ENCODE measurements around the gene SERPIND1.

SERPIND1 gene

DNA sequence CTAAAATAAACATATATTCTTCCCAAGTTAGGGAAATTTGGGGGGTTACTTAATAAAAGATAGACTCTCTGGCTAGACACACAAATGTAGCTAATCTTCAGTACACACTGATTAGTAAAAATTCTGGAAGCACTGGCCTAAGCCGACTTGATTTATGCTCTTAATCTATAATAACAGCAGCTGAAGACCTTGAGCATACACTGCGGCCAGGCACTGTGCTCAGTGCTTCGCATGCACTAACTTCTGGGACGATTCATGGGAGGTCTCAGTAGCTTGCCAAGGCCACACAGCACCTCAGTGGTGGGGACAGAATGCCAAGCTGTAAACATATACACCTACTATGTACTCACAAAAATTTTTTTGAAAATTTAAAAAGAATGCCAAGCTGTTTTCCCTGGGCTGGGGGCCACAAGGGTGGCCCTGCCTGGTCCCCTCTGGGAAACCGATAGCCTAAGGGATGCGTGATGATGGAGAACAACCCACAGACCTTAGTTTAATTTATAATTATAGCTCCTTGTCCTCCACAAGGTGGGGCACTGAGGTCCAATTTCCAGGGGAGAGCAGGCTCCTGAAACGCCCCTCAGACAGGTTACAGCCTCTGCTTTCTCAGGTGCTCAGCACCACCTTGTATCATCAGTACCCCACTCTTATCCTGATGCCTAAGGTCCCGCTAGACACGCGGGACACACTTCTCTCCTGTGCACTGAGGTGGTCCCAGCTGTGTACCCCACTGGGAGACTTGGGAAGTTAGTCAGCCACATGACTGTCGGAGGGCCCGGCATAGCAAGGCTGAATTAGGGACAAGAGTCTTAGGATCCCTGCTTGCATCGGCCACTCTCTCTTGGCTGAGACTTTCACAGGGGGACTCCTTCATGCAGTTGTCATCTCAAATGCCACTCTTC, 20.1 kb downstream of the SERPIND1 start:
- no peak for DNase-seq

DNA sequence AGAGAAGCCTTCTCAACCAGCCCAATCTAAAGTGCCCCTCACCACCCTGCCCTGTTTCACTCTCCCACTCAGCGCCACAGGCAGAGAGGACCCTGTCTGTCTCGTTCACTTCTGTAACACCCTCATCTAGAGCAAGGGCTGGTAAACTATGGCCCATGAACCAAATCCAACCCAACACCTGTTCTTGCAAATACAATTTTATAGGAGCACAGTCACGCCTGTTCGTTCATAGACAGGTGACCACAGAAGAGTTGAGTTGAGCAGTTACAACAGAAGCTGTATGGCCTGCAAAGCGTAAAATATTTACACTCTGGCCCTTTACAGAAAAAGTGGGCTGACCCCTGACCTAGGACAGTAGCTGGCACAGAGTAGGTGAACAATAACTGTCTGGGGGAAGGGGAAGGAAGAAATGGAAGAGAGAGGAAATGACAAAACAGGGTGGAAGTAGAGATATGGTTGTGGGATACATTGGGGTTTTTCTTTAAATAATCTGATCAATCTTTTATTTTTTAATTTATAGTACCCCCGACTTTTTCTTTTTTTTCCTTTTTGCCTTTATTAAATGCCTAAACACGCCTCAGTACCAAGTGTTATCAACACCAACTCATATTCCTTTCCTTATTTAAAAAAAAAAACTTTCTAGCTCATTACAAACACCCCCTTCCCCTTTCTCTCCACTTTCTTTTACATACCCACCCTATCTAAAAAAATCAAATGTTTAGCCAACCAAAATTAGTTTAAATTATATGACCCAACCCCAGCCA, 20.9 kb downstream of the SERPIND1 start:
- no peak for DNase-seq

DNA sequence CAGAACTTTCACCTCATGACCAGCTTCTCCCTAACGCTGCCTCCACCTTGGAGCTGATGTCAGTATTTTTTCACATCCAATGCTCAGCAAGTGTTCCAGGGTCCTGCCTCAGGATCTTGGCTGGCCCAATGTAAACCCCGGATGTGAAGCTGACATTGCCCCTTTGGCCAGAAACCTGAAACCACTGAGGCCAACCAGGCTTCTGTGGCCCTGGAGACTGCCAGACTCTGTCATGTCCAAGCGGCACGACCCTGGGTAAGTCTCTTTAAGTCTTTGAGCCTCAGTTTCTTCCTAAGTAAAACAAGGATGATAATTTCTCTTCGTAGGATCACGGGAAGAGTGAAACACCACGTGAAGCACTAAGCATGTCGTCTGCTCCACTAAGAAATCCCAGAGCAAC, 22.8 kb downstream of the SERPIND1 start:
- DNase-seq = no peak

DNA sequence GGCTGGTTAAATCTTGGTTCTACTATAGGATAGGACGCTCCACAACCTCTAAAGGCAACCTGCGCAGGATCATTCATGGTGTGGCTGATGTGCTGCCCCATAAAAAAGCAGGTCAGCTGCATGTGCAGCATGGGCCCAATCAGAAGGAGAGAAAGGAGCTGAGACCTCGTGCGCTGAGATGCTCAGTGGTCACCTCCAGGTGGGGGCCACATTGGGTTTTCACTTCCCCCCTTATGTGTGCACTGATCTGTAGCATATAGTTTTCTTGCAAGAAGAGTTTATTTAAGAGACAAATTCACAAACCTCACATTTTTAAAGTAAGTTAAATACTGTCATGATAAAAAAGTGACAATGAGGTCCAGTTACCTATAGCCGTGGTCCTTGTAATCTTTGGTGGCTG, 24.3 kb downstream of the SERPIND1 start:
- DNase-seq = no peak

DNA sequence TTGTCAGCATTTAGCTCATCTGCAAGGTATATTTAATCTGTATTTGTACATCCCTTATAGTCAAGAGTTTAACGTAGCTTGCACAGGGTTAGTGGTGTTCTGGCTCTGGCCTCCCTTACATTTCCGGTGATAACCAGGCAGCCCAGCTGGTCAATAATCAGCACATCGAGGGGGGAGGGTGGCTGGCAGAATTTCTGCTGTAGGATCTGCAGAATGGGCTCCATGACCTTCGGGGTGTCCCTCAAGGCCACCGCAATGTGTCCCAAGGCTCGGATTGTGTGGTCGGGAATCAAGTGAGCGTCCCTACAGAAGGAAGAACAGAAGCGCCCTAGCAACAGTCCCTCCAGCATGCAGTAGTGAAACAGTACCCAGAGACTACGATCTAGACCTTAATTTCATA, 25.1 kb downstream of the SERPIND1 start:
- no peak for DNase-seq

DNA sequence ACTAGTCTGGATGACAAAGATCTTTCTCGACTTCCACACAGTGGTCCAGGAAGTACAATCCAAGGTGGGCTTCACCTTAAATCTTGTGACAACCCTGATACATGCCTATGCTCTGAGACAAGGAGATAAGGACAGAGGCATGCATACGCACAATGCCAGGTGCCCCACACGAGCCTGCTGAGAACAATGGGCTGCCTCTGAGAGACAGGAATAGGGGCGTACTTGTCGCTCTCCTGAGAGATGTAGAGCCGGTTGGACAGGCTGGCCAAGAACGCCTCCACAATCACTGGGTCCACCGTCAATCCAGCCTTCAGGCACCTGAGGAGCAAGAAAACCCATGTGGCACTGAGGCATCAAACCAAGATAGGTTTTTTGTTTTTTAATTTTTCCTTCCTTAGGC, 25.5 kb downstream of the SERPIND1 start:
- no peak for DNase-seq

DNA sequence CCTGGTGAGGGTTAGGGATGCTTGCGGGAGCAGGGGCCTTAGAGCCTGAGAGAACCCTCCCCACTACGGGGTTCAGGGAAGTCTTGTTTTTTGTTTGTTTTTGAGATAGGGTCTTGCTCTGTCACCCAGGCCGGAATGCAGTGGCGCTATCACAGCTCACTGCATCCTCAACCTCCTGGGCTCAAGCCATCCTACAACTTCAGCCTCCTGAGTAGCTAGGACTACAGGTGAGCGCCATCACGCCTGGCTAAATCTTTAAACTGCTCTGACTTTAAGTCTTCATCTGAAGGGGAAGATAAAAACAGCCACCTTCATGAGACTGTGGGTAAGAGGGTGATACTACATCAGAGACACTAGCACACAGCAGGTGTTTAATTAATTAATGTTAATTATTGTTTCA, 28.5 kb downstream of the SERPIND1 start:
- DNase-seq = no peak

DNA sequence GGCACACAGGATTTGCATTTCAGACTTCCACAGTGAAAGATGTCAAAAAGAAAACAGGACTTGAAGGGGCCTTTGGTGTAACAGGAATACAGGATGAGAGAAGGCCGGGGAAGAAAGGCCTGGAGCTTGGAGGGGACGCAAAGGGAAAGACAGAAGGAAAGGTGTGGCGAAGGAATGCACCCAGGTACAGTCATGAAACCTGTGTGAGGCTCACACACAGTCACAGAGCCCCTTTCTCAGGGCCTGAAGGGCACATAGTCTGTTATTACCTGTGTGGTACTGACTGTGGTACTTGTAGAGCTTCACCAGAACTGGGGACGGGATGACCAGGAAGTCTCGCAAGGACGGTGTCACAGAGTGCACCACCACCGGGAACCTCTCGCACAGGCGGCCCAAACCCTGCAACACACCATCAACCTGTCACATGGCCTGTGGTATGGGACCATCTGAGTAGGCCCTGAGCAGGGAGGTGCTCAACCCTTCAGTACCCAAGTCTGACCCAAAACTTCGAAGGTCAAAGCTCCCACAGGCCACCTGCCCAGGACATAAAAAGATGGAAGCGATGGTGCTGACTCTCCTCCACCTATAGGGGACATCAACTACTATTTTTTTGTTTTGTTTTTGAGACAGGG, 29.1 kb downstream of the SERPIND1 start:
- DNase-seq = no peak

DNA sequence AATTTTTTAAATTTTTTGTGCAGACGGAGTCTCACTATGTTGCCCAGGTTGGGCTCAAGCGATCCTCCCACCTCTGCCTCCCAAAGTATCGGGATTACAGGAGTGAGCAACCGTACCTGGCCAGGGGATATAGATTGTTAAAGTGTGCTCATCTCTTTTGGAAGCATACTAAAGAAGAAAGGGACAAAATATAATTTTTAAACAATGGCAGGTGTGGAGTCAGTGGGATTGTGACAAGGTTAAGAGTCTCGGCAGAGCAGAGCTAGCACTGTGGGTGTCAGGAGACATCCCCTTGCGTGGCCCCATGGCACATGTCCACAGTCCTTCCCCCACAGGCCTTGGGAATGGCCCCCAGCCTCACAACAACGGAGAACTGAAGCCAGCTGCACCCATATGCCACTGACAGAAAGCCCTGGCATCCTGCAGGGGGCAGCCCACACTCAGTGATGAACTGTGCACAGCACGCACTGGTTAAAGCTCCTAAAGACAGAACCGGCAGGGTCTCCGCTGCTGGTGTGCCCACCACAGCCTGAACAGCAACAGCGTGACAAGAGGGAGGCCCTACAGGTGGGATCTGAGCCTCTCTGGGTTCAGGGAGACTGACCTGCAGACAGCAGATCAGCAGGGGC, 29.9 kb downstream of the SERPIND1 start:
- DNase-seq = no peak

DNA sequence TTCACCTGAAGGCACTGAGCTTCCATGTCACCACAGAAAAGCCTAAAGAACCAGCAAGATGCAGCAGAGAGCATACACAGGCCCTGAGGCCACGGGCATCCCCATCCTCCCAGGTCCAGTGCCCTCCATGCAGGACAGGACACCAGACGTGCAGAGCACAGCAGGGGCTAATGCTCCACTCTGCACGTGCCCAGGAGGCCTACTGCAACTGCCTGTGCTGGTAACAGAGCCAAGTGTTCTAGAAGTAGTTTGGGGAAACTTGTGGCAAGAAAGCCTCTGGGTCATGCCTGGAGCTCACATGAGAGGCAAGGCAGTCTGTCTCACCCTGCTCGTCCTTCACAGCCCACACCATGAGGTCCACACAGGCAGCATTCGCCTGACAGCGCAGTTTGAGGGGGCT, 30.7 kb downstream of the SERPIND1 start:
- no peak for DNase-seq

DNA sequence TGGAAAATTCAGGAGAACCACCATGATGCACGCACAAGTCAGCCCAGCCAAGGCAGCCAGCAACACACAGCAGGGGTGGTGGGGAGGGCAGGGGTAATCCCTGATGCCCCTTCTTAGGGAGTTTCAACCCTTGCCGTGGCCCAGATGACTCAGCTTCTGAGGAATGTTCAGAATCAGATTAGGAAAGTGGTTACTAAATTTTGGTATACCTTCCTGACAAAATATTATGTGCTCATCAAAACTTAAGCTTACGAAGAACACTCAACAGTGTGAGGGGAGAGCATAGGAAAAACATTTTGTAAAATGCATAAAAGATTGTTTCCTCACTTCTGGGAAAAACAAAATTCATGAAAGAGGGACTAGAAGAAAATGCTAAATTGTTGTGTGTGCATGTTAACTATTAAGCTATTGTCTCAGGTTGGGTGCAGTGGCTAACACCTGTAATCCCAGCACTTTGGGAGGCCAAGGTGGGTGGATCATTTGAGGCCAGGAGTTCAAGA, 32.1 kb downstream of the SERPIND1 start:
- no peak for DNase-seq

DNA sequence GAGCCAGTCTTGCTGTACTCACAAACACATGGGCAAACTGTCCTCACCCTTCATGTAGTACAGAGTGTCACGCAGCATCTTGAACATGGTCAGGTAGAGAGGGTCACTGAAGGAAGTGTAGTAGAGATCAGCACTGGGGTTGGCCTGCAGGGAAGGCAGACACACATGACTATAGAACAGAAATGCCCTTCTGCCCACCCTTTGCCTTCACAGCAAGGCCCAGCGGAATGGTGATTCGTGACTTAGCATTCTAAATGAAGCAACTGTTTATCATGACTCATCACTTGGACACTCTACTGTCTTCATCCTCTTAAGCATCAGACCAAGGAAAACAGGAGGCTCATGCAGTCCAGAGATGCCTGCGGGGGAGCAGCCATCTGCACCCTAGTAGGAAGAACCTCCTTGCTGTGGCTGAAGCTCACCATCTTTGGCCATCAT, 33.4 kb downstream of the SERPIND1 start:
- DNase-seq = peak; percentile 12 to 14

DNA sequence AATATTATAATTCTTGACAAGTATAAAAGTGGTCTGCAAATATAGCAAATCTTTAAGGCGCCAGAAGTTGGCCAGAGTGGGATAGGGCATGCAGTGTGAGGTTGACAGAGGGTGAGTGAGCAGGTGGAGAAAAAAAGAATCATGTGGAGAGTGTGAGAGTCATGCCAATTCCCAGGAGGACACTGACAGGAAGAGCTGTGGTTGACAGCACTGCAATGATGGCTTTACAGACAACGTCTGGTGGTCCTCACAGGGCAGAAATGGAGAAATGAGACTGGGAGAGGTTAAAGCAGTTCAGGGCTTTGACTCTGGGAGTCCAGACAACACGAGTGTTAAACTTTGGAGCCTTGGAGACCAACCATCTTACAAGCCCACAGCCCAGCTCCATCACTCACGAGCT, 34.9 kb downstream of the SERPIND1 start:
- no peak for DNase-seq

DNA sequence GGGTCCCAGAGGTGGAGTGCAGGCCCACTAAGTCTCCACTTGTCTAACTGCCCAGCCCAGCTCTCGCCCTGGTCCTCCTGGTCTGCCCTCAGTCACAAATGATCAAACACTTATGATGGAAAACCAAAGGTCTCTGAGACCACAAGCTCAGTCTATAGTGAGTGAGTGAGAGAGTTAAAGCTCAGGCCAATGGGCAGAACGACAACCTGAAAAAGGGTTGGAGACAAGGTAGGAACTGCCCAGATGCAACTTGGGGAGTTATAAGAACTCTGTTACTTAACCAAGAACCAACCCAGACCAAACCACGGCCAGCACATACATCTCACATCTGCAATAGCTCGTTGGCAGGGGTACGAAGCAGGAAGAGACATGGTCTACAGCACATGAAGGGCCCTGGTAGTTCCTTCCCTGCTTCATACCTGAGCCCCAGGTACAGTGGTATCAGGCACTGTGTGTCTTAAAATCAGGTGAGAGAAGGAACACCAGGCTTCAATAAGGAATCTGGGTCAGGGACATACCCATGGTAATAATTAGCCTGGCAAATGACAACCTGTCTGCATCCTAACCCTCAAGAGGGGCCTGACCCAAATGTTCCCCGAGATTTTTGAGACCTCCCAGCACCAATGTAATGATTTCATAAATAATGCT, 35.7 kb downstream of the SERPIND1 start:
- DNase-seq = no peak

DNA sequence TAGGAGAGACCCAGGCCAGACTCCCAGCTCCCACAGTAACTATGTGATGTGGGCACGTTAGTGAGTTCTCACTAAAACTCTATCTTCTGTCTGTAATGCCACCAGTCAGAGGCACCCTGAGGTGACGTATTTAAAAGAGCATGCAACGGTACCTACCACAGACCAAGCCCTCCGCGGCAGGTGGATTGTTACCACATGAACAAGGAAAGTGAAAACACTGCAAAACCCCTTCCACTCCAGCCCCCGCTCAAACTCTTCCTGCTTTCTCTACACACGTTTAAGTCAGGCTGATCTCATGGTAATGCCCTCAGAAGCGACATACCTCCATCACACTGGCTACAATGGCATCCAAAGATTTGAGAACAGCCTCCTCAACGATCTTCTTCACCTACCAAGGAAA, 36.7 kb downstream of the SERPIND1 start:
- DNase-seq = no peak

DNA sequence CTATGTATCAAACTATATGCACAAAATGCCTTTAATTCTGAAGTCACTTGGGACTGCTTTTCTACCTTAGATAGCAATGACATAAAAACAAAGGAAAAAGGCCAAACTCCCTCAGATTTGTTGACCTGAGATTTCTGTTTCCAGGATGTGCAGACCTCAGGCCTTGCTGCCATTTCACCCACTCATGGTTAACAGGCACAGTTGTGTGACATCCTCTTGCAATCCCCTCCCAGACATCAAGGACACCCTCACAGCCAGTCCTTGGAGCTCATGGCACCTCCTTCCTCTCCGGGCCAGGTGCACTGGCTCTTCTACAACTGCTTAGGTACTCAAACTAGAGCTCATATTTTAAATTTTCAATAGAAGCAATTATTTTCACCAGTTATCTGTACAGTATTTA, 37.3 kb downstream of the SERPIND1 start:
- DNase-seq = no peak

DNA sequence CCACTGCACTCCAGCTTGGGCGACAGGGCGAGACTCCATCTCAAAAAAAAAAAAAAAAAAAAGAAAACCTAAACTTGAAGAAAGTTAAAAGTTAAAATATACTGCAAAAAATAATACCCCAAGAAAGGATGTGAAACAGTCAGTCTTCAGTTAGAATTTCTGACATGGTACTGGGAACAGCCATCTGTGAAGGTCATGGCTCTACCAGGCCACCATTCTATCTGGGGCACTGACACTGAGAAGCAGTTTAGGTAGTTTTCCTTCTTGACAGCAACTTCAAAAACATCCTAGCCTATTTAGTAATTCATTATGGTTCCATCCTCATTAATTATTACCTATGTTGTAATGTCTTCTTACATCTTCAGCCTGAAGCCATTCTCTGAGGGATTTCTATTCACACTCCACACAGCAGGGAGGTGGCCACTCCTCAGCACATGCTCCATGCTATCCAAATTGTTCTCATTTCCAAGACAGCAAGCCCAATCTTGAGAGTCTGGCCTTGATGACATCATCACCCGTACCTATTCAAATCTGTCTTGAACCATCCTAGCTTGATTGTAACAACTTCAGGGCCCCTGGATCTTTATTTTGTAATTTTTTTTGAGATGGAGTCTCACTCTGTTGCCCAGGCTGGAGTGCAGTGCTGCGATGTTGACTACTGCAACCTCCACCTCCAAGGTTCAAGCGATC, 38.2 kb downstream of the SERPIND1 start:
- DNase-seq = no peak

DNA sequence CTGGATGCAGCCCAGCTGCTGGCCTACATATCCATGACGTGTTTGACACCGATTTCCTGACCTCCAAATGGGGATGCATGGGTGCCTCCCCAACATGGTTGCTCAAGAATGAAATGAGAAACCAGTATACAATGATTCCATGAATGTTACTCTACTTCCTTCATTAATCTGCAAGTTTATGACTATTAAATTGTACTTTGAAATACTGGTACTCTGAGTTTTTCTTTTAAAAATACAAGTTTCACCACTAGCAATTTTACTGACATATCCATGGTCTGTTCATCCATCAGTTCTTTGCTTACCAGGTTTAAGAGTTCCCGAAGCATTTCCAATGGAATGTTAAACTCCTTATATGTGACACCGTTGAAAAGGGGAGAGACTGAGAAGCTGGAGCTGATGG, 39.1 kb downstream of the SERPIND1 start:
- DNase-seq = no peak

DNA sequence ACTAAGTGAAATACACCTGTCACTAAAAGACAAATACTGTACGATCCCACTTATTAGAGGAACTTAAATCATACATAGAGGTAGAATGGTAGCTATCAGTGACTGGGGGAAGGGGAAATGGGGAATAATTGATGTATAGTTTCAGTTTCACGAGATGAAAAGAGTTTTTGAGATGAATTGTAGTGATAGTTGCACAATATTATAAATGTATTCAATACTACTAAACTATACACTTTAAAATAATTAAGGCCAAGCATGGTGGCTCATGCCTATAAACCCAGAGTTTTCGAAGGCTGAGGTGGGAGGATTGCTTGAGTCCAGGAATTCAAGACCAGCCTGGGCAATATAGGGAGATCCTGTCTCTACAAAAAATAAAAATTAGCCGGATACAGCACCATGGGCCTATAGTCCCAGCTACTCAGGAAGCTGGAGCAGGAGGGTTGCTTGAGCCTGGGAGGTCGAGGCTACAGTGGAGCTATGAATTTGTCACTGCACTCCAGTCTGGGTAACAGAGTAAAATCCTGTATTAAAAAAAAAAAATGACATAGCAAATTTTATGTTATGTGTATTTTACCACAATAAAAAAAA, 40.4 kb downstream of the SERPIND1 start:
- no peak for DNase-seq

DNA sequence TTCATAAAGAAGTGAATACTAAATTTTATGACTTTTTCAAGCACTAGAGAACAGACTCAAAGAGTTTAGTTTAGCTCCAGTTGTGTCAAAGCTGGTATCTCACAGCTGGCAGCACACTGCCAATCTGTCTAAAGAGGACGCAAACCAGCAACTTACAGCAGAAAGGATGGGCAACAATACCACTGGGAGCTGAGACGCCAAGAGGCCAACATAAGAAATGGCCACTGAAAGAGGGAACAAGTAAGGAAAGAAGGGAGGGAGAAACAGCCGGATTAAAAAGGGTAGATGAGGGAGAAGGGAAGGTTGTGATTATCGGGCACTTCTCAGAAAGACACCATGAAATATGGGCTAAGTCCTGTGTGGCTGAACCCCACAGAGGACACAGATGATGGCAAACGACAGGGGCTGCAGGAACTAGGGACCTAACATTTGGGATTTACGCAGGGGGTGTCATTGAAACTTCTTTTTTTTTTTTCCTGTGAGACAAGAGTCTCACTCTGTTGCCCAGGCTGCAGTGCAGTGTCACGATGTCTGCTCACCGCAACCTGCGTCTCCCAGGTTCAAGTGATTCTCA, 41.7 kb downstream of the SERPIND1 start:
- DNase-seq = no peak

DNA sequence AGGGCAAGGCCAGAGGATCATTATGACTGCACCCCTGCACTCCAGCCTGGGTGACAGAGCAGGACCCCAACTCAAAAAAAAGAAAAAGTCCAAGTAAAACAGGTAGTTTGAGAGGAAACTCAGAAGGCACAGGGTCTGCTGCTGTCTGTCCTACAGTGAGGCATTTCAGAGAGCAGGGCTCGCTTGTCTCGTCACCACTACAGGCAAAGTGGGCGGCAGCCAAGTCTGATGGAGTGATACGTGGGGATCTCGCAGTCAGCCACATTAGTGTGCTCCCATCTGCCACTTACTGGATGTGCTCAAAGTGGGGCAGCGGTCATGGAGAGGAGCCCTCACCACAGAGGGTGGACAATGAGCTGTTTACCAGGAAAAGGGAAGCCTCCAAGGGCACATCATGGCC, 42.6 kb downstream of the SERPIND1 start:
- no peak for DNase-seq

All from hippocampal formation (tissue), 2 donors.